Measurements from ENCODE around the gene KDSR. TPM values are rescaled to one million over a fixed set of nuclear protein-coding genes. Genes with fewer than 3 reads are reported as not detected.

KDSR gene
- total and polyA plus RNA-seq, 2 experiments from 2014 or later = 31.2 to 55.1 TPM

- Histone ChIP-seq H3K27ac (no peak overlapping the region), H4K20me1 (ENCODE audit: insufficient read depth) (no peaks in the 10 kb centered on the region), H3K27me3 (replicated peaks; ENCODE audit: insufficient read depth) (no peaks in the 10 kb centered on the region), H3K4me2 (ENCODE audit: unreplicated experiment) (no peak overlapping the region), H3K4me3 (no peak overlapping the region), H3K4me1 (ENCODE audit: insufficient read depth) (no peaks in the 10 kb centered on the region), H3K36me3 (ENCODE audit: low read depth) (peaks cover 39% of the 10 kb centered on the region), H3K9me3 (ENCODE audit: low read depth) (no peaks in the 10 kb centered on the region), H3K9ac (no peak overlapping the region), H3F3A (ENCODE audit: insufficient read depth) (peaks cover 11% of the 10 kb centered on the region; the same call in 1 of the 2 replicates), H3K79me2 (ENCODE audit: insufficient read depth) (peaks cover 7% of the 10 kb centered on the region; the same call in 1 of the 2 replicates), H3K9me2 (ENCODE audit: insufficient read depth) (no peaks in the 10 kb centered on the region), H2AFZ (no peak overlapping the region)
- TF ChIP-seq EZH2 (IDR thresholded peaks at IDR 0.05; ENCODE audit: insufficient read depth, poor library complexity, severe bottlenecking) (no peak), EZH2phosphoT487 (IDR thresholded peaks at IDR 0.05; ENCODE audit: insufficient read depth, low read depth) (no peak)
- DNase-seq = no peak
- in situ Hi-C loops (cut with MboI) = no loop called here
- 87 to 89% methylated on average over 2 of the region's 2 CpGs for WGBS, 2 experiments (ENCODE audit: low coverage in 1 of 2, low lambda C conversion rate in 2 of 2, missing lambda C conversion rate in 2 of 2)
Observed at GRCh38 chr18:63344918-63345317, 22.1 kb downstream of the KDSR start.

GRCh38 chr18:63344263-63344662, 22.7 kb downstream of the KDSR start:
- 95 to 96% methylated on average over 4 to 5 of the region's 5 CpGs for WGBS, 2 experiments (ENCODE audit: low coverage in 1 of 2, low lambda C conversion rate in 2 of 2, missing lambda C conversion rate in 2 of 2)
- H3K27ac ChIP-seq = no peak overlapping the region
- TF ChIP-seq EZH2phosphoT487 (IDR thresholded peaks at IDR 0.05; ENCODE audit: insufficient read depth, low read depth) (no peak), EZH2 (IDR thresholded peaks at IDR 0.05; ENCODE audit: insufficient read depth, poor library complexity, severe bottlenecking) (no peak)
- peaks cover 34% of the 10 kb centered on the region for H3K36me3 ChIP-seq (ENCODE audit: low read depth)
- H3F3A ChIP-seq (ENCODE audit: insufficient read depth) = peaks cover 15% of the 10 kb centered on the region; the same call in 1 of the 2 replicates
- H3K9me3 ChIP-seq (ENCODE audit: low read depth) = no peaks in the 10 kb centered on the region
- no peaks in the 10 kb centered on the region for H3K27me3 ChIP-seq (replicated peaks; ENCODE audit: insufficient read depth)
- DNase-seq = no peak
- H3K79me2 ChIP-seq (ENCODE audit: insufficient read depth) = peaks cover 7% of the 10 kb centered on the region; the same call in 1 of the 2 replicates
- no peak overlapping the region for H3K4me2 ChIP-seq (ENCODE audit: unreplicated experiment)
- no peaks in the 10 kb centered on the region for H4K20me1 ChIP-seq (ENCODE audit: insufficient read depth)
- H3K4me1 ChIP-seq (ENCODE audit: insufficient read depth) = no peaks in the 10 kb centered on the region
- H3K9me2 ChIP-seq (ENCODE audit: insufficient read depth) = no peaks in the 10 kb centered on the region
- in situ Hi-C loops (cut with MboI) = no loop called here
- H2AFZ ChIP-seq = no peak overlapping the region
- H3K4me3 ChIP-seq = no peak overlapping the region
- no peak overlapping the region for H3K9ac ChIP-seq

GRCh38 chr18:63342206-63342605, 24.8 kb downstream of the KDSR start:
- Histone ChIP-seq H3F3A (ENCODE audit: insufficient read depth) (peaks cover 35% of the 10 kb centered on the region), H3K79me2 (ENCODE audit: insufficient read depth) (peaks cover 7% of the 10 kb centered on the region; the same call in 1 of the 2 replicates), H3K9me3 (ENCODE audit: low read depth) (no peaks in the 10 kb centered on the region), H4K20me1 (ENCODE audit: insufficient read depth) (no peaks in the 10 kb centered on the region), H3K36me3 (ENCODE audit: low read depth) (peaks cover 51% of the 10 kb centered on the region), H3K9me2 (ENCODE audit: insufficient read depth) (no peaks in the 10 kb centered on the region), H3K27ac (no peak overlapping the region), H3K4me2 (ENCODE audit: unreplicated experiment) (no peak overlapping the region), H3K4me1 (ENCODE audit: insufficient read depth) (peaks cover 2% of the 10 kb centered on the region; the same call in 1 of the 2 replicates), H3K9ac (no peak overlapping the region), H3K27me3 (replicated peaks; ENCODE audit: insufficient read depth) (no peaks in the 10 kb centered on the region), H3K4me3 (no peak overlapping the region), H2AFZ (no peak overlapping the region)
- in situ Hi-C loops (cut with MboI) = no loop called here
- WGBS, 2 experiments (ENCODE audit: low coverage in 1 of 2, low lambda C conversion rate in 2 of 2, missing lambda C conversion rate in 2 of 2) = 54 to 59% methylated on average over 5 of the region's 5 CpGs
- TF ChIP-seq EZH2phosphoT487 (IDR thresholded peaks at IDR 0.05; ENCODE audit: insufficient read depth, low read depth) (no peak), EZH2 (IDR thresholded peaks at IDR 0.05; ENCODE audit: insufficient read depth, poor library complexity, severe bottlenecking) (no peak)
- DNase-seq = peak; percentile 37

- Histone ChIP-seq H4K20me1 (ENCODE audit: insufficient read depth) (no peaks in the 10 kb centered on the region), H3K27ac (no peak overlapping the region), H3K36me3 (ENCODE audit: low read depth) (peaks cover 53% of the 10 kb centered on the region), H2AFZ (no peak overlapping the region), H3K27me3 (replicated peaks; ENCODE audit: insufficient read depth) (no peaks in the 10 kb centered on the region), H3K9ac (no peak overlapping the region), H3K9me2 (ENCODE audit: insufficient read depth) (no peaks in the 10 kb centered on the region), H3K79me2 (ENCODE audit: insufficient read depth) (no peaks in the 10 kb centered on the region), H3K4me1 (ENCODE audit: insufficient read depth) (peaks cover 14% of the 10 kb centered on the region), H3K9me3 (ENCODE audit: low read depth) (no peaks in the 10 kb centered on the region), H3K4me2 (ENCODE audit: unreplicated experiment) (no peak overlapping the region), H3K4me3 (no peak overlapping the region), H3F3A (ENCODE audit: insufficient read depth) (peaks cover 49% of the 10 kb centered on the region)
- 3 to 6% methylated on average over 4 of the region's 4 CpGs for WGBS, 2 experiments (ENCODE audit: low coverage in 1 of 2, low lambda C conversion rate in 2 of 2, missing lambda C conversion rate in 2 of 2)
- peak; percentile 68 for DNase-seq
- TF ChIP-seq EZH2phosphoT487 (IDR thresholded peaks at IDR 0.05; ENCODE audit: insufficient read depth, low read depth) = no peak
- TF ChIP-seq EZH2 (IDR thresholded peaks at IDR 0.05; ENCODE audit: insufficient read depth, poor library complexity, severe bottlenecking) = no peak
- in situ Hi-C loops (cut with MboI) = no loop called here
Observed at GRCh38 chr18:63339920-63340484, 27.0 kb downstream of the KDSR start.
